Calu3 (cell line): Measurements from ENCODE around the gene KIF12. TPM values are rescaled to one million over a fixed set of nuclear protein-coding genes. Genes with fewer than 3 reads are reported as not detected.

Experiments
- BruUV-seq: library from RNA; stranded (reverse); fragments of 400-500 nt; replicated peaks from 2 replicates; lab custom pipeline; 2021; lab: Mats Ljungman, UMichigan
- CTCF ChIA-PET: fragments of 300-600 bp; sonication (Branson Sonifier 250); formaldehyde crosslinking; loops from one replicate; lab custom pipeline; 2022; ENCODE audit warnings: antibody characterized with exemption; lab: Charles Lee
- DNase-seq: peaks from one replicate; pipeline ENCODE4 v3.0.0; 2022
- H3K27ac Mint-ChIP-seq: one replicate; pipeline ENCODE4 v1.8.0; 2022; ENCODE audit warnings: mixed read lengths; ENCODE audit not compliant: unreplicated experiment
- H3K27me3 Mint-ChIP-seq: one replicate; pipeline ENCODE4 v1.8.0; 2022; ENCODE audit warnings: mixed read lengths; ENCODE audit not compliant: unreplicated experiment
- H3K36me3 Mint-ChIP-seq: one replicate; pipeline ENCODE4 v1.8.0; 2022; ENCODE audit warnings: mild to moderate bottlenecking, moderate library complexity, mixed read lengths; ENCODE audit not compliant: insufficient read depth, unreplicated experiment
- H3K4me1 Mint-ChIP-seq: one replicate; pipeline ENCODE4 v1.8.0; 2022; ENCODE audit warnings: mild to moderate bottlenecking, low read depth, mixed read lengths; ENCODE audit not compliant: unreplicated experiment
- H3K4me3 Mint-ChIP-seq: one replicate; pipeline ENCODE4 v1.8.0; 2022; ENCODE audit warnings: mild to moderate bottlenecking, low read depth, moderate library complexity, mixed read lengths; ENCODE audit not compliant: unreplicated experiment
- H3K9me3 Mint-ChIP-seq: one replicate; pipeline ENCODE4 v1.8.0; 2022; ENCODE audit warnings: low read depth, mixed read lengths; ENCODE audit not compliant: unreplicated experiment
- CTCF ChIP-seq: fragments of 200-600 bp; IDR thresholded peaks from one replicate; pipeline ENCODE4 v1.8.0; 2022; ENCODE audit warnings: antibody characterized with exemption; ENCODE audit not compliant: unreplicated experiment
- intact Hi-C: fragments of 100-400 bp; cut with micrococcal nuclease; formaldehyde crosslinking; loops from one replicate; pipeline ENCODE4 v1.10.0; 2022; ENCODE audit not compliant: unreplicated experiment
- total RNA-seq: library from RNA; stranded (reverse); gene quantifications from 2 replicates; pipeline ENCODE4 v1.2.3, GENCODE V29; 2022

Gene KIF12
- total RNA-seq, 1 experiment from 2014 or later: 52.3 TPM

DNA sequence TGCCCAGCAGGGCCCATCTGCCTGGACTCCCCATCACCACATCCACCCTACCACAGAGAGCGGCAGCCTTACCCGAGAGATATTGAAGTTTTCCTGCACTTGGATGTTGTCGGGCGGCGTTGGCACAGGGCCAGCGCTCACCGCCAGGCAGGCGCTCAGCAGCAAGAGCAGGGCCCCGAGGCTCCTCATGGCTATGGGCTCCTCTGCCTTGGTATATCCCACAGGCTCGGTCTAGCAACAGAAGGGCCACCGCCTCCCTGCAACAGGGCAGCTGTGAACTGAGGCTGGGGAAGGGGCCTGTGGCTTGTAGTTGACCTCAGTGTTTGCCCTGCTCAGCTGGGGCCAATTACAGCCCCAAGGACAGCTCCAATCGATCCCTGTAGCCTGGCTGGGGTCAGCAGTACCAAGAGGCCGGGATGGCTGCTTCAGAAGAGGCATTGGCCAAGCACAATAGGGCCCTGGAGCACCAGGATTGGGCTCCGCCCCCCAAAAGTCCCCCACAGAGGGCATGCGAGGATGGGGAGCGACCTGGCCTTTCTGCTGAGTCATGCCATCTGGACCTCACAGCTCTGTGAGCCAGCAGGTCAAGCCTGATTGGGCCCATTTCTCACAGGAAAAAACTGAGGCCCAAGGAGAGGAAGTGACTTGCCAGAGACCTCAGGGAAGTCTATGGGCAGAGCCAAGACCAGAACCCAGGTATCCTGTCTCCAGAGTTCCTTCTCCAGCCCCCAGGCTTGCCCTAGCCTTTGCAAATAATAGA, 20.9 kb downstream of the KIF12 start, which contains the start of gene AMBP:
Gene AMBP (minus strand): TSS at position 280 of the 760 bp plus-strand sequence. CDS start 91 bp downstream, at position 189.
- no peak for TF ChIP-seq CTCF
- CTCF ChIA-PET: interaction anchor here (0.9 kb wide), 1 partner anchor 14 kb away, joined by 3 read pairs; no protein-coding TSS in a partner anchor
- peak; percentile 24 for DNase-seq
- H3K27me3 Mint-ChIP-seq: no peaks in the 10 kb centered on the region
- H3K36me3 Mint-ChIP-seq: peaks cover 27% of the 10 kb centered on the region
- intact Hi-C loops: no loop called here
- H3K4me1 Mint-ChIP-seq: peaks cover 46% of the 10 kb centered on the region
- H3K9me3 Mint-ChIP-seq: peaks cover 3% of the 10 kb centered on the region
- no peak within 1 kb of the TSS for H3K27ac Mint-ChIP-seq
- no peak within 1 kb of the TSS for H3K4me3 Mint-ChIP-seq
- no TSS peak for BruUV-seq

DNA sequence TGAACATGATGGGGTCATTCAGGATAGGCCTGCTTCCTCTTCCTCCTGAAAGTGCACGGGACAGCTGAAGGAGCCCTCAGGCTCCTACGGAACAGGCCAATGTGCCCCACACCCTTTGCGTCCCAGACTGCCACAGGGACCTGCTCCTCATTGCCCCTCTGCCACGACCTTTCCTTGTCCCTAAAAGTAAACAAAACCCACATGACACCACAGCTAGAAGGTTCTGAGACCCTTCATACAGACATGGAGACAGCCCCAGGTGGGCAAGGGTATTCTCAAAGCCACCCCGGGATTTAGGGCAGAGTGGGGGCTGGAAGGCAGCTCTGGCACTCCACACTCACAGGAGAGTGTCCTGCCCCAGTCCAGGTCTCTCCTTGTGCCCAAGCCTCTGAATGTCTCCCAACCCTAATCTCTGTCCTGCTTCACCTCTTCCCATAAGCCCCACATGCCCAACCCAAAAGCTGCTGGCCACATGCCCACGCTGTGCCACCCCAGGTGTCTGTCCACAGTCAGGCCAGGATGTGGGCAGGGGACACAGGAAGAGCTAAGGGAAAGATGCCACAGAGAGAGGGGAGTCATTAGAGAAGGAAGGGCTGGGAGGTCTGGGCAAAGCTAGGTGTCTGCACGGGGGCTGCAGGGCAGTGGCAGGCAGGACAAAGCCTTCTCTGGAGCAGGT, 21.8 kb downstream of the KIF12 start:
- H3K27ac Mint-ChIP-seq: no peak overlapping the region
- H3K4me1 Mint-ChIP-seq: peaks cover 40% of the 10 kb centered on the region

GRCh38 chr9:114076237-114077161, 22.6 kb downstream of the KIF12 start:
- peaks cover 3% of the 10 kb centered on the region for H3K9me3 Mint-ChIP-seq
- peaks cover 32% of the 10 kb centered on the region for H3K4me1 Mint-ChIP-seq
- DNase-seq: no peak
- TF ChIP-seq CTCF: no peak
- H3K36me3 Mint-ChIP-seq: peaks cover 13% of the 10 kb centered on the region
- no peak overlapping the region for H3K4me3 Mint-ChIP-seq
- CTCF ChIA-PET: no interaction called here
- H3K27ac Mint-ChIP-seq: no peak overlapping the region
- no TSS peak for BruUV-seq
- intact Hi-C loops: no loop called here
- H3K27me3 Mint-ChIP-seq: no peaks in the 10 kb centered on the region

More for the DNA sequence above, 21.8 kb downstream of the KIF12 start:
- CTCF ChIA-PET: interaction anchor here (0.9 kb wide), 1 partner anchor 14 kb away, joined by 3 read pairs; no protein-coding TSS in a partner anchor
- Mint-ChIP-seq H3K4me3 (no peak overlapping the region), H3K9me3 (peaks cover 3% of the 10 kb centered on the region), H3K36me3 (peaks cover 20% of the 10 kb centered on the region), H3K27me3 (no peaks in the 10 kb centered on the region)
- TF ChIP-seq CTCF: no peak
- intact Hi-C loops: no loop called here
- BruUV-seq: no TSS peak
- DNase-seq: no peak

DNA sequence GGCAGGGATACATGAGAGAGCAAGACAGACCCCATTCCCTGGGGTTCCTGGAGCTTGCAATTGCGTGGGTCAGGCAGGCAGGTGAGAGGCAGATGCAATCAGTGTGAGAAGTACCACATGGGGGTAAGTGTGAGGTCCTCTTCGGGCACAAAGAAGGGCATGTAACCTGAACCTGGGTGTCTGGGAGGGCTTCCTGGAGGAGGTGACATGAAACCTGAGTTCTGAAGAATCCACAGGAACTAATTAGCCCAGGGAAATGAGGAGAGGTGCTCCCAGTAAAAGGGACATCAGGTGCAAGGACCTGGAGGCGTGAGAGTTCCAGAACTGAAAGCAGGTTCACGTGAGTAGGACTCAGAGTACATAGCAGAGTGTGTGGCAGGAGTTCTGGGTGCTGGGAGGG, 23.5 kb downstream of the KIF12 start:
- TF ChIP-seq CTCF: no peak
- Mint-ChIP-seq H3K4me3 (no peak overlapping the region), H3K9me3 (peaks cover 3% of the 10 kb centered on the region), H3K27me3 (no peaks in the 10 kb centered on the region), H3K36me3 (peaks cover 4% of the 10 kb centered on the region), H3K27ac (peak overlapping the region; percentile 21), H3K4me1 (peaks cover 23% of the 10 kb centered on the region)
- DNase-seq: no peak
- no TSS peak for BruUV-seq
- CTCF ChIA-PET: no interaction called here
- intact Hi-C loops: no loop called here
